IMR-90 (cell line): ENCODE data around the gene BLOC1S6. TPM values are rescaled to one million over a fixed set of nuclear protein-coding genes. Genes with fewer than 3 reads are reported as not detected.

Source experiments
- ATAC-seq: fragments of 200-7000 bp; cut with Tn5 transposase; 2 replicates; pipeline ENCODE4 v1.9.1; 2020; ENCODE audit warnings: low read depth, mild to moderate bottlenecking, moderate library complexity
- BruUV-seq: library from RNA; stranded (reverse); fragments of 400-500 nt; replicated peaks from 2 replicates; lab custom pipeline; 2021; lab: Mats Ljungman, UMichigan
- CTCF ChIA-PET: fragments of 300-600 bp; formaldehyde crosslinking; extraction: SDS; loops from one replicate; lab custom pipeline; 2021; ENCODE audit warnings: antibody characterized with exemption; lab: Yijun Ruan, JAX
- POLR2A ChIA-PET: fragments of 300-600 bp; sonication (Branson Sonifier 250); formaldehyde crosslinking; loops from one replicate; lab custom pipeline; 2022; ENCODE audit warnings: antibody characterized with exemption; ENCODE audit not compliant: unreplicated experiment; lab: Charles Lee
- DNase-seq: peaks from one replicate; pipeline ENCODE4 v3.0.0; 2013
- H2AFZ ChIP-seq: replicated peaks from 2 replicates; pipeline ENCODE3; 2013; ENCODE audit warnings: low read length, mild to moderate bottlenecking; ENCODE audit not compliant: poor library complexity
- H2AK5ac ChIP-seq: 2 replicates; pipeline ENCODE4 v1.6.1; 2013; ENCODE audit warnings: low read depth, low read length, inconsistent platforms
- H2AK9ac ChIP-seq: replicated peaks from 2 replicates; pipeline ENCODE3; 2013; ENCODE audit warnings: mild to moderate bottlenecking, low read depth, low read length, moderate library complexity; ENCODE audit not compliant: poor library complexity
- H2BK120ac ChIP-seq: 2 replicates; pipeline ENCODE4 v1.6.1; 2013; ENCODE audit warnings: low read depth, low read length, inconsistent platforms
- H2BK15ac ChIP-seq: 3 replicates; pipeline ENCODE4 v1.6.1; 2013; ENCODE audit warnings: low read depth, low read length, inconsistent platforms
- H2BK20ac ChIP-seq: 2 replicates; pipeline ENCODE4 v1.6.1; 2013; ENCODE audit warnings: low read depth, mild to moderate bottlenecking, inconsistent platforms, low read length, moderate library complexity
- H2BK5ac ChIP-seq: 2 replicates; pipeline ENCODE4 v1.6.1; 2013; ENCODE audit warnings: mild to moderate bottlenecking, low read depth, low read length, inconsistent platforms; ENCODE audit not compliant: poor library complexity, severe bottlenecking
- H3K14ac ChIP-seq: replicated peaks from 2 replicates; pipeline ENCODE4 v1.6.1; 2013; ENCODE audit warnings: low read depth, low read length, inconsistent platforms
- H3K18ac ChIP-seq: 2 replicates; pipeline ENCODE4 v1.6.1; 2013; ENCODE audit warnings: low read depth, low read length, control low read depth
- H3K23ac ChIP-seq: 2 replicates; pipeline ENCODE4 v1.6.1; 2013; ENCODE audit warnings: low read depth, low read length, inconsistent platforms
- H3K27ac ChIP-seq: 2 replicates; pipeline ENCODE4 v1.5.1; 2013; ENCODE audit warnings: mild to moderate bottlenecking, control low read depth, low read length; ENCODE audit not compliant: insufficient read depth
- H3K27me3 ChIP-seq: 2 replicates; pipeline ENCODE4 v1.6.1; 2013; ENCODE audit warnings: low read length; ENCODE audit not compliant: control insufficient read depth, insufficient read depth
- H3K36me3 ChIP-seq: 2 replicates; pipeline ENCODE4 v1.6.1; 2013; ENCODE audit warnings: low read length, mixed read lengths; ENCODE audit not compliant: control insufficient read depth, insufficient read depth
- H3K4ac ChIP-seq: 2 replicates; pipeline ENCODE4 v1.6.1; 2013; ENCODE audit warnings: low read depth, low read length, inconsistent platforms
- H3K4me1 ChIP-seq: 2 replicates; pipeline ENCODE4 v1.6.1; 2013; ENCODE audit warnings: low read length, mixed read lengths; ENCODE audit not compliant: control insufficient read depth, insufficient read depth
- H3K4me2 ChIP-seq: 2 replicates; pipeline ENCODE4 v1.6.1; 2013; ENCODE audit warnings: low read depth, mild to moderate bottlenecking, control low read depth, low read length, moderate library complexity
- H3K4me3 ChIP-seq: 2 replicates; pipeline ENCODE4 v1.5.1; 2013; ENCODE audit warnings: low read depth, mild to moderate bottlenecking, control low read depth, low read length, moderate library complexity; ENCODE audit not compliant: insufficient read depth
- H3K56ac ChIP-seq: 2 replicates; pipeline ENCODE4 v1.6.1; 2013; ENCODE audit warnings: low read length, inconsistent platforms; ENCODE audit not compliant: insufficient read depth; ENCODE audit errors: extremely low read depth
- H3K79me1 ChIP-seq, 2 experiments: 2 replicates each; pipeline ENCODE4 v1.6.1; 2013; ENCODE audit warnings: low read length in 2 of 2, inconsistent platforms in 1 of 2, low read depth in 1 of 2
- H3K9ac ChIP-seq: 2 replicates; pipeline ENCODE4 v1.6.1; 2013; ENCODE audit warnings: low read depth, low read length, control low read depth
- H3K9me1 ChIP-seq: 2 replicates; pipeline ENCODE4 v1.6.1; 2013; ENCODE audit warnings: low read length, inconsistent platforms; ENCODE audit not compliant: insufficient read depth
- H3K9me3 ChIP-seq: 2 replicates; pipeline ENCODE4 v1.6.1; 2013; ENCODE audit warnings: low read length; ENCODE audit not compliant: control insufficient read depth, insufficient read depth
- H4K20me1 ChIP-seq: 2 replicates; pipeline ENCODE4 v1.6.1; 2013; ENCODE audit warnings: low read length, inconsistent platforms; ENCODE audit not compliant: insufficient read depth
- H4K5ac ChIP-seq: 2 replicates; pipeline ENCODE4 v1.6.1; 2013; ENCODE audit warnings: mild to moderate bottlenecking, low read depth, low read length, control low read depth
- H4K8ac ChIP-seq, 2 experiments: 2 replicates each; pipeline ENCODE4 v1.6.1; 2013; ENCODE audit warnings: low read depth in 2 of 2, low read length in 2 of 2, control low read depth in 1 of 2, inconsistent platforms in 1 of 2
- H4K91ac ChIP-seq: 2 replicates; pipeline ENCODE4 v1.6.1; 2013; ENCODE audit warnings: low read depth, low read length, inconsistent platforms; ENCODE audit not compliant: insufficient read depth
- CHD1 ChIP-seq: IDR thresholded peaks from 2 replicates; pipeline ENCODE4 v1.6.1; 2012; ENCODE audit warnings: low read depth, low read length, improper control_type of control experiment
- MAFK ChIP-seq: IDR thresholded peaks from 2 replicates; pipeline ENCODE4 v1.6.1; 2012; ENCODE audit warnings: low read depth, low read length, improper control_type of control experiment
- MAZ ChIP-seq: IDR thresholded peaks from 2 replicates; pipeline ENCODE4 v1.6.1; 2012; ENCODE audit warnings: low read depth, mild to moderate bottlenecking, low read length, improper control_type of control experiment, moderate library complexity, borderline replicate concordance
- RFX5 ChIP-seq: IDR thresholded peaks from 2 replicates; pipeline ENCODE4 v1.8.0; 2012; ENCODE audit warnings: low read depth, mild to moderate bottlenecking, low read length, moderate library complexity
- WGBS, 2 experiments: methylation state at CpG; one replicate each; pipeline versions ENCODE4 v1.1.5 to v1.1.7; 2013; ENCODE audit warnings: missing lambda C conversion rate in 2 of 2; ENCODE audit not compliant: insufficient read length in 1 of 2; ENCODE audit errors: extremely low coverage in 2 of 2; 5-methylcytosine and 5-hydroxymethylcytosine counted together
- dilution Hi-C: fragments of 300-500 bp; cut with HindIII; formaldehyde crosslinking; loops from one replicate; pipeline ENCODE4 v1.14.3; 2018; ENCODE audit warnings: low sequenced_read_pairs; ENCODE audit not compliant: unreplicated experiment
- in situ Hi-C: fragments of 300-500 bp; cut with MboI; formaldehyde crosslinking; loops from 3 replicates; pipeline ENCODE4 v1.14.3; 2019; ENCODE audit warnings: low sequenced_read_pairs, inconsistent platforms, mixed read lengths
- intact Hi-C: fragments of 100-400 bp; cut with micrococcal nuclease; formaldehyde crosslinking; loops from 2 replicates; pipeline ENCODE4 v1.10.0; 2022
- polyA plus RNA-seq, 3 experiments: library from polyadenylated mRNA; depleted of rRNA; stranded (reverse); fragments of >200 nt; gene quantifications; 2 replicates each; pipeline ENCODE4 v1.2.3, GENCODE V29; 2012; ENCODE audit warnings: low replicate concordance in 1 of 3
- total RNA-seq: library from RNA; depleted of rRNA; stranded (reverse); fragments of >200 nt; gene quantifications from 2 replicates; pipeline ENCODE4 v1.2.3, GENCODE V29; 2012
- TF ChIP-seq, protein P1 (sequence below): fragments of 150-350 bp; IDR thresholded peaks from 2 replicates; pipeline ENCODE4 v1.6.1; 2017; ENCODE audit warnings: mild to moderate bottlenecking, antibody characterized with exemption, low read length, low read depth

BLOC1S6 gene
- total and polyA plus RNA-seq, 2 of the 4 experiments (the other 2 are of a cell fraction) = 21.7 to 40.9 TPM

DNA sequence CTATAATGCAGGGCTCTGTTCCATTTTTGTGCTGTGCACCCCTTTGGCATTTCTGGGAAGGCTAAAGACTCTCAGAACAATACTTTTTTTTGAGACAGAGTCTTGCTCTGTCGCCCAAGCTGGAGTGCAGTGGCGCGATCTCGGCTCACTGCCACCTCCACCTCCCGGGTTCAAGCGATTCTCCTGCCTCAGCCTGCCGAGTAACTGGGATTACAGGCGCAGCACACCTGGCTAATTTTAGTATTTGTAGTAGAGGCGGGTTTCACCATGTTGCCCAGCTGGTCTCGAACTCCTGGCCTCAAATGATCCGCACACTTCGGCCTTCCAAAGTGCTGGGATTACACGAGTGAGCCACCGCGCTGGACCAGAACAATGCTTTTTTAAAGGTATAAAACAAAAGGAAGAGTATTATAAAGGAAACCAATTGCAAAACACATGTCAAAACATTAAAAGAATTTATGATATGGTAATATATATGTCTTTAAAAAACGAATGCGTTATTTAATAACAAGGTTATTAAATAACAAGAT is 48.6 kb downstream of the BLOC1S6 start:
- in situ Hi-C loops (no loop called here), intact Hi-C loops (no loop called here), dilution Hi-C loops (no loop called here)
- Histone ChIP-seq H3K4me2 (peak overlapping the region; percentile 85), H2BK15ac (no peak overlapping the region), H2BK120ac (no peak overlapping the region), H2AFZ (no peak overlapping the region), H2AK9ac (peak overlapping the region; percentile 0), H3K4me3 (peak overlapping the region; percentile 56), H3K9me1 (peaks cover 10% of the 10 kb centered on the region), H3K36me3 (no peaks in the 10 kb centered on the region), H4K8ac (no peak overlapping the region; a peak in 1 of 4 replicates), H3K23ac (no peak overlapping the region), H3K79me1 (peaks cover 8 to 17% of the 10 kb centered on the region in 2 experiments), H2BK20ac (peak overlapping the region; percentile 15; the same call in 1 of the 2 replicates), H3K4ac (no peak overlapping the region), H3K9ac (peak overlapping the region; percentile 54), H4K91ac (no peak overlapping the region), H4K20me1 (no peaks in the 10 kb centered on the region), H2AK5ac (no peak overlapping the region), H4K5ac (no peak overlapping the region), H2BK5ac (no peak overlapping the region), H3K27me3 (no peaks in the 10 kb centered on the region), H3K18ac (no peak overlapping the region; the same call in 1 of the 2 replicates), H3K4me1 (peaks cover 20% of the 10 kb centered on the region), H3K9me3 (no peaks in the 10 kb centered on the region), H3K27ac (no peak overlapping the region), H3K14ac (no peak overlapping the region), H3K56ac (0 out of 2 replicates have a peak overlapping the region, but pooled peaks have one; percentile 43)
- ATAC-seq = no peak
- ChIA-PET POLR2A (no interaction called here), CTCF (no interaction called here)
- BruUV-seq = no TSS peak
- DNase-seq = no peak
- no CpG with 5 or more reads among the region's 17 CpGs for WGBS, 2 experiments
- TF ChIP-seq MAZ (no peak), MAFK (no peak), CHD1 (no peak), RFX5 (no peak)
- TF ChIP-seq, protein P1, sequence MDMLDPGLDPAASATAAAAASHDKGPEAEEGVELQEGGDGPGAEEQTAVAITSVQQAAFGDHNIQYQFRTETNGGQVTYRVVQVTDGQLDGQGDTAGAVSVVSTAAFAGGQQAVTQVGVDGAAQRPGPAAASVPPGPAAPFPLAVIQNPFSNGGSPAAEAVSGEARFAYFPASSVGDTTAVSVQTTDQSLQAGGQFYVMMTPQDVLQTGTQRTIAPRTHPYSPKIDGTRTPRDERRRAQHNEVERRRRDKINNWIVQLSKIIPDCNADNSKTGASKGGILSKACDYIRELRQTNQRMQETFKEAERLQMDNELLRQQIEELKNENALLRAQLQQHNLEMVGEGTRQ = no peak
